Upper lobe of left lung (tissue), 6 donors: ENCODE measurements around the gene SMG1. TPM values are rescaled to one million over a fixed set of nuclear protein-coding genes. Genes with fewer than 3 reads are reported as not detected.
A peak's percentile ranks its signal among the peaks of the same experiment; 100 is the strongest.
"Not testable (repeated sequence)": the region's sequence is repeated elsewhere in the genome, so short reads cannot be mapped to it uniquely, and the experiment has no call there.

ENCODE experiments used
- ATAC-seq, 2 donors: fragments of 200-7000 bp; cut with Tn5 transposase; one replicate each; pipeline ENCODE4 v1.9.1; 2022; ENCODE audit warnings: mild to moderate bottlenecking in 2 of 2, moderate library complexity in 2 of 2; ENCODE audit not compliant: low FRiP score in 2 of 2
- DNase-seq, 2 donors: peaks; one replicate each; pipeline ENCODE4 v3.0.0-alpha.2; 2019 to 2020
- H3K27ac ChIP-seq, 4 donors: fragments of 200-600 bp; sonication (generic); one replicate each; pipeline ENCODE4 v1.5.1; 2016 to 2019
- H3K27me3 ChIP-seq, 4 donors: fragments of 200-600 bp; sonication (generic); one replicate each; pipeline ENCODE4 v1.5.1; 2017 to 2019
- H3K36me3 ChIP-seq, 4 donors: fragments of 200-600 bp; sonication (generic); one replicate each; pipeline ENCODE4 v1.5.1; 2016 to 2019
- H3K4me1 ChIP-seq, 4 donors: fragments of 200-600 bp; sonication (generic); one replicate each; pipeline ENCODE4 v1.5.1; 2018 to 2019
- H3K4me3 ChIP-seq, 4 donors: fragments of 200-600 bp; sonication (generic); one replicate each; pipeline ENCODE4 v1.5.1; 2017 to 2019; ENCODE audit warnings: mild to moderate bottlenecking in 2 of 4, moderate library complexity in 1 of 4
- H3K9me3 ChIP-seq, 4 donors: fragments of 200-600 bp; sonication (generic); one replicate each; pipeline ENCODE4 v1.5.1; 2018 to 2019
- WGBS, 2 donors: methylation state at CpG; one replicate each; pipeline ENCODE4 v1.1.5; 2017 to 2018; 5-methylcytosine and 5-hydroxymethylcytosine counted together
- total RNA-seq, 6 donors: library from RNA; depleted of rRNA in 4 of 6; stranded (reverse); fragments of >200 nt in 4 of 6; gene quantifications; one replicate each; pipeline versions ENCODE4 v1.1.0 to v1.2.1, GENCODE V29; 2016 to 2021
- TF ChIP-seq, protein P1 (sequence below), 6 experiments: fragments of 450-650 bp in 4 of 6; fragments of 200-600 bp in 2 of 6; sonication (generic) in 2 of 6; IDR thresholded peaks; one replicate each; pipeline ENCODE4 v1.5.1; 2016 to 2019; ENCODE audit warnings: antibody characterized with exemption in 6 of 6
- donor health status: DM: no; HTN: no; CAD: no; lungs with moderate emphysema.
- donor health status: DM: no; HTN: yes; CAD: no; lungs with severe emphysema.

Gene SMG1
- total RNA-seq, 6 donors from 2014 or later, result 39.2 to 122 (median 69.6) TPM

DNA sequence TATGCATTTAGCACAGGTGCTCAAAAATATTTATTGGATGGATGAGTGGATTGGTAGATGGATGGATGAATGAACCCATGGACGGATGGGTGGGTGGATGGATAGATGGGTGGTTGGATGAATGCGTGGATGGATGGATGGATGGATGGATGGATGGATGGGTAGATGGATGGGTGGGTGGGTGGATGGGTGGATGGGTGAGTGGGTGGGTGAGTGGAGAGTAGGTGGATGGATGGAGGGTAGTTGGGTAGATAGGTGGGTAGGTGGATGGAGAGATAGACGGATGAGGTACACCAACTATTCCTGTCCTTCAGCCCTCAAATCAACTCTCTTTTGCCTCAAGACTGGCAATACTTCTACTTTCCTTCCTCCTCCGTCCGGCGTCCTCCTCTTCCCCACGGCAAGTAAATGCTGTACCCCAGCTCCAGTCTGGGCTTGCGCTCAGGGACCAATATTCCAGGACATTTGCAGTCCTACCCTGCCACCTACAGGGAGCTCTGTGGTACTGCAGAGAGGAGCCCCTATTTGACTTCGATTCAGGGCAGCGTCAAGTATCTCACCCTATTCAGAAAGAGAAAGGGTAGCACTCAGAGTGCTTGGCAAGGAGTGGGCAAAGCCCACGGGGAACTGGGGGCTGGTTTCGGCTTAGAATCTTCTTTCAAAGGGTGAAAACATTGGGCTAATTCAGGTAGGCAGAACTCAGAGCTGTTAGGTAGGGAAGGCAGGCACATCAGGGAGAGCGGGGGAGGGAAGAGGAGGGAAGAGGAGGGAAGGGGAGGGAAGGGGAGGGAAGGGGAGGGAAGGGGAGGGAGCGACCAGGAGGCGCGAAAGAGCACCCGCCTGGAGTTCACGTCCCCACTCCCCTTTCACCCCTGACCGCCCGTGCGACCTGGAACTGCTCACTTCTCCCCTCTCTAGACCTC is 166.3 kb downstream of the SMG1 start:
- TF ChIP-seq, protein P1, sequence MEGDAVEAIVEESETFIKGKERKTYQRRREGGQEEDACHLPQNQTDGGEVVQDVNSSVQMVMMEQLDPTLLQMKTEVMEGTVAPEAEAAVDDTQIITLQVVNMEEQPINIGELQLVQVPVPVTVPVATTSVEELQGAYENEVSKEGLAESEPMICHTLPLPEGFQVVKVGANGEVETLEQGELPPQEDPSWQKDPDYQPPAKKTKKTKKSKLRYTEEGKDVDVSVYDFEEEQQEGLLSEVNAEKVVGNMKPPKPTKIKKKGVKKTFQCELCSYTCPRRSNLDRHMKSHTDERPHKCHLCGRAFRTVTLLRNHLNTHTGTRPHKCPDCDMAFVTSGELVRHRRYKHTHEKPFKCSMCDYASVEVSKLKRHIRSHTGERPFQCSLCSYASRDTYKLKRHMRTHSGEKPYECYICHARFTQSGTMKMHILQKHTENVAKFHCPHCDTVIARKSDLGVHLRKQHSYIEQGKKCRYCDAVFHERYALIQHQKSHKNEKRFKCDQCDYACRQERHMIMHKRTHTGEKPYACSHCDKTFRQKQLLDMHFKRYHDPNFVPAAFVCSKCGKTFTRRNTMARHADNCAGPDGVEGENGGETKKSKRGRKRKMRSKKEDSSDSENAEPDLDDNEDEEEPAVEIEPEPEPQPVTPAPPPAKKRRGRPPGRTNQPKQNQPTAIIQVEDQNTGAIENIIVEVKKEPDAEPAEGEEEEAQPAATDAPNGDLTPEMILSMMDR (IDR thresholded peaks at IDR 0.05), result peak; percentile 57 to 73 (median 65)
- 24 to 25% methylated on average over 17 to 20 of the region's 21 CpGs for WGBS, 2 donors
- not testable (repeated sequence) for H3K27ac ChIP-seq, H3K4me1 ChIP-seq, H3K27me3 ChIP-seq, H3K4me3 ChIP-seq, H3K36me3 ChIP-seq, H3K9me3 ChIP-seq
- peak; percentile 90 to 96 for ATAC-seq
- DNase-seq, result peak in 1 of 2 donors; percentile 39

DNA sequence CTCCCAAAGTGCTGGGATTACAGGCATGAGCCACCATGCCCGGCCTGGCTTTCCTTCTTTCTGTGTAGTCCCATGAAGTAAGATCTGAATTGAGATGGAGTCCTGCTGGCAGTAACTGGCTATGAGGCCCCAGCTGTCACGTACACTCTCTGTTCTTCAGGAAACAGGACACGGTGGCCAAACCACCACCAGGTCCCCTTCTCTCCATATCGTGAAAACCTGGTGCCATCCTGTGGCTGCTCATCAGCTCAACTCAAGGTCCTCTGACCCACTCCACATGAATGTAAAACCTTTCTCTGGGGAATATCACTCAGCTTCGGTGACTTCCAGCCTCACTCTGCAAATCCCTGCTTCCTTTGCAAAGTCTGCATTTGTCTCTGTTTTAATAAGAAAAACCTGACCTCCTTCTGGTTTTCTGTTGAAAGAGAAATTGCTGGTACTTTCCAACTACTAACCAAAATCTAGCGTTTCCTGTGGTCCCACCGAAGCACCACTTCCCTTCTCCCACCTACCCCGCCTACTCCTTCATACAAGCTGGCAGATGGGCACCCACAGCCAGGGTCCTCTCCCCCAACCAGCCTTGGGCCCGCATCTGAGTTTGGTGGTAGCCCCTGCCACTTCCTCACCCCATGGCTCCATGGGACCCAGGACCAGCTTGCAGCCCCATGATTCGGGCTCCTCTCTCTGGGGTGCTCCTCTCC is 168.1 kb downstream of the SMG1 start:
- ATAC-seq, H3K4me1 ChIP-seq: not testable (repeated sequence)
- 33% methylated on average over 3 of the region's 10 CpGs; no CpG with 5 or more reads in 1 of the 2 donors for WGBS, 2 donors

DNA sequence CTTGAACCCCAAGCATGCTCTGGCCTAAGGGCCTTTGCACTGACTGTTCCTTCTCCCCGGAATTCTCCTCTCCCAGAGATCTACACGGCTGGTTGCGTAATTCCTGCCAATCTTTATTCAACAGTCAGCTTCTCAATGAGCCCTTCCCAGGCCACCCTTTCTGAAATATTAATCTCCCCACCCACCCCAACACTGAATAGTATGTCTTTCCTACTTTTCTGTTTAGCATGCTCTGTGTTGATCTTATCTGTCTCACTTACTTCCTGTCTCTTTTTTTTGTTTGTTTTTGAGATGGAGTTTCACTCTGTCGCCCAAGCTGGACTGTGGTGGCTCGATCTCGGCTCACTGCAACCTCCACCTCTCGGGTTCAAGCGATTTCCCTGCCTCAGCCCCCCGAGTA is 169.6 kb downstream of the SMG1 start:
- H3K36me3 ChIP-seq, ATAC-seq, DNase-seq, H3K4me1 ChIP-seq, H3K4me3 ChIP-seq, H3K27me3 ChIP-seq, H3K27ac ChIP-seq, H3K9me3 ChIP-seq: not testable (repeated sequence)
- 52 to 60% methylated on average over 9 of the region's 9 CpGs for WGBS, 2 donors

More for the DNA sequence above, 168.1 kb downstream of the SMG1 start:
- H3K36me3 ChIP-seq, H3K27me3 ChIP-seq, H3K9me3 ChIP-seq, H3K27ac ChIP-seq, H3K4me3 ChIP-seq, DNase-seq: not testable (repeated sequence)

Other genes starting within 250 kb of the SMG1 start
- 1,000 to 10,000 TPM in 2 of 6 donors, 100 to 1,000 TPM in 4; 195 to 1,334 (median 859) TPM for gene RPS15A, start 136.1 kb downstream of the SMG1 start, total RNA-seq
- 100 to 1,000 TPM in 3 of 6 donors, 10 to 100 TPM in 3; 37.7 to 172 (median 105) TPM for gene ARL6IP1, start 124.9 kb downstream of the SMG1 start, total RNA-seq
- 10 to 100 TPM in 1 of 6 donors, 1 to 10 TPM in 5; 4.5 to 11.5 (median 5.9) TPM for gene TMC7, start 57.5 kb upstream of the SMG1 start, total RNA-seq
- gene COQ7, start 141.2 kb upstream of the SMG1 start, total RNA-seq, result 10 to 100 TPM; 14.6 to 41.9 (median 20.0) TPM
- 10 to 100 TPM; 39.9 to 90.6 (median 57.5) TPM for gene ITPRIPL2, start 187.6 kb upstream of the SMG1 start, total RNA-seq
- 10 to 100 TPM; 11.6 to 49.2 (median 14.8) TPM for gene SYT17, start 241.8 kb upstream of the SMG1 start, total RNA-seq